ENCODE measurements around the gene ITGB8. TPM values are rescaled to one million over a fixed set of nuclear protein-coding genes. Genes with fewer than 3 reads are reported as not detected.
"Not testable (repeated sequence)": the region's sequence is repeated elsewhere in the genome, so short reads cannot be mapped to it uniquely, and the experiment has no call there.

Gene ITGB8
- total RNA-seq, 1 experiment from 2014 or later: 13.9 TPM

GRCh38 chr7:20385126-20385525 is 54.4 kb downstream of the ITGB8 start:
- ATAC-seq (peak; percentile 97), DNase-seq (peak; percentile 85)
- peak overlapping the region; percentile 46 for H3K4me2 ChIP-seq (ENCODE audit: low read length)
- H2AFZ ChIP-seq (ENCODE audit: low read length): no peak overlapping the region
- no peaks in the 10 kb centered on the region for H3K79me2 ChIP-seq (ENCODE audit: low read length)
- no peaks in the 10 kb centered on the region for H3K36me3 ChIP-seq (ENCODE audit: low read depth, low read length)
- H3K27ac ChIP-seq (ENCODE audit: low read length): peak overlapping the region; percentile 17; the same call in 1 of the 2 replicates
- H3K9me3 ChIP-seq (ENCODE audit: low read length): no peaks in the 10 kb centered on the region
- BruUV-seq (replicated peaks): no TSS peak
- H3K27me3 ChIP-seq (ENCODE audit: low read length): no peaks in the 10 kb centered on the region
- ChIA-PET POLR2A (ENCODE audit: unreplicated experiment) (no interaction called here), CTCF (interaction anchor here (1.0 kb wide), 1 partner anchor 9 kb away, joined by 3 read pairs; no protein-coding TSS in a partner anchor)
- no peaks in the 10 kb centered on the region for H4K20me1 ChIP-seq (ENCODE audit: low read length)
- no peaks in the 10 kb centered on the region for H3K9me2 ChIP-seq (replicated peaks; ENCODE audit: low read length)
- H3K4me3 ChIP-seq (ENCODE audit: low read length): no peak overlapping the region
- intact Hi-C loops (cut with micrococcal nuclease): no loop called here
- TF ChIP-seq, protein P1, sequence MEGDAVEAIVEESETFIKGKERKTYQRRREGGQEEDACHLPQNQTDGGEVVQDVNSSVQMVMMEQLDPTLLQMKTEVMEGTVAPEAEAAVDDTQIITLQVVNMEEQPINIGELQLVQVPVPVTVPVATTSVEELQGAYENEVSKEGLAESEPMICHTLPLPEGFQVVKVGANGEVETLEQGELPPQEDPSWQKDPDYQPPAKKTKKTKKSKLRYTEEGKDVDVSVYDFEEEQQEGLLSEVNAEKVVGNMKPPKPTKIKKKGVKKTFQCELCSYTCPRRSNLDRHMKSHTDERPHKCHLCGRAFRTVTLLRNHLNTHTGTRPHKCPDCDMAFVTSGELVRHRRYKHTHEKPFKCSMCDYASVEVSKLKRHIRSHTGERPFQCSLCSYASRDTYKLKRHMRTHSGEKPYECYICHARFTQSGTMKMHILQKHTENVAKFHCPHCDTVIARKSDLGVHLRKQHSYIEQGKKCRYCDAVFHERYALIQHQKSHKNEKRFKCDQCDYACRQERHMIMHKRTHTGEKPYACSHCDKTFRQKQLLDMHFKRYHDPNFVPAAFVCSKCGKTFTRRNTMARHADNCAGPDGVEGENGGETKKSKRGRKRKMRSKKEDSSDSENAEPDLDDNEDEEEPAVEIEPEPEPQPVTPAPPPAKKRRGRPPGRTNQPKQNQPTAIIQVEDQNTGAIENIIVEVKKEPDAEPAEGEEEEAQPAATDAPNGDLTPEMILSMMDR (conservative IDR thresholded peaks at IDR 0.05; ENCODE audit: low read depth, low read length): no peak
- TF ChIP-seq EZH2 (IDR thresholded peaks at IDR 0.05; ENCODE audit: low read length, unreplicated experiment): no peak
- no peak for TF ChIP-seq EZH2phosphoT487 (IDR thresholded peaks at IDR 0.05; ENCODE audit: borderline replicate concordance, low read length)
- H3F3A ChIP-seq (ENCODE audit: low read length, unreplicated experiment): no peaks in the 10 kb centered on the region
- peaks cover 27% of the 10 kb centered on the region for H3K4me1 ChIP-seq (ENCODE audit: insufficient read depth, low read length)
- H3K9ac ChIP-seq (ENCODE audit: low read length): no peak overlapping the region

GRCh38 chr7:20388084-20388483 is 57.4 kb downstream of the ITGB8 start:
- Histone ChIP-seq H2AFZ (ENCODE audit: low read length) (no peak overlapping the region), H3K36me3 (ENCODE audit: low read depth, low read length) (no peaks in the 10 kb centered on the region), H3K9me3 (ENCODE audit: low read length) (no peaks in the 10 kb centered on the region), H3K27ac (ENCODE audit: low read length) (no peak overlapping the region), H4K20me1 (ENCODE audit: low read length) (no peaks in the 10 kb centered on the region), H3K4me1 (ENCODE audit: insufficient read depth, low read length) (peaks cover 49% of the 10 kb centered on the region), H3K79me2 (ENCODE audit: low read length) (no peaks in the 10 kb centered on the region), H3K4me3 (ENCODE audit: low read length) (no peak overlapping the region), H3K9me2 (replicated peaks; ENCODE audit: low read length) (no peaks in the 10 kb centered on the region), H3K4me2 (ENCODE audit: low read length) (no peak overlapping the region), H3K27me3 (ENCODE audit: low read length) (no peaks in the 10 kb centered on the region), H3K9ac (ENCODE audit: low read length) (no peak overlapping the region), H3F3A (ENCODE audit: low read length, unreplicated experiment) (no peaks in the 10 kb centered on the region)
- BruUV-seq (replicated peaks): no TSS peak
- intact Hi-C loops (cut with micrococcal nuclease): no loop called here
- no peak for TF ChIP-seq EZH2phosphoT487 (IDR thresholded peaks at IDR 0.05; ENCODE audit: borderline replicate concordance, low read length)
- TF ChIP-seq, protein P1 (conservative IDR thresholded peaks at IDR 0.05; ENCODE audit: low read depth, low read length): no peak
- TF ChIP-seq EZH2 (IDR thresholded peaks at IDR 0.05; ENCODE audit: low read length, unreplicated experiment): no peak
- ATAC-seq (no peak), DNase-seq (no peak)
- ChIA-PET CTCF (no interaction called here), POLR2A (ENCODE audit: unreplicated experiment) (no interaction called here)

DNA sequence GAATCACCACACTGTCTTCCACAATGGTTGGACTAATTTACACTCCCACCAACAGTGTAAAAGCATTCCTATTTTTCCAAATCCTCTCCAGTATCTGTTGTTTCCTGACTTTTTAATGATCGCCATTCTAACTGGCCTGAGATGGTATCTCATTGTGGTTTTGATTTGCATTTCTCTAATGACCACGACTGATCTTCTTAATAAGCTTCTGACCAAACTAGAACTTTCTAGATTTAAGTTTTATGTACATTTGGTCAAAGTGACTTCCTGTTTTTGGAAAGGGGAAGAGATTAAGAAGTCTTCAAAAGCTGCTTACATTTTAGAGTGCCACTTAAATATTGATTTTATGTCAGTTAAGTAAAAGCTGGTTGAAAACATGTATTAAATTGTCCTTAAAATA is 58.5 kb downstream of the ITGB8 start:
- BruUV-seq (replicated peaks); H3K9me2 ChIP-seq (replicated peaks; ENCODE audit: low read length); H3F3A ChIP-seq (ENCODE audit: low read length, unreplicated experiment); H3K27ac ChIP-seq (ENCODE audit: low read length); intact Hi-C loops (cut with micrococcal nuclease); H4K20me1 ChIP-seq (ENCODE audit: low read length); POLR2A ChIA-PET (ENCODE audit: unreplicated experiment); DNase-seq; ATAC-seq; H3K4me3 ChIP-seq (ENCODE audit: low read length); H2AFZ ChIP-seq (ENCODE audit: low read length); H3K36me3 ChIP-seq (ENCODE audit: low read depth, low read length); H3K27me3 ChIP-seq (ENCODE audit: low read length); H3K9ac ChIP-seq (ENCODE audit: low read length); H3K4me2 ChIP-seq (ENCODE audit: low read length); H3K9me3 ChIP-seq (ENCODE audit: low read length); H3K79me2 ChIP-seq (ENCODE audit: low read length); CTCF ChIA-PET: not testable (repeated sequence)
- H3K4me1 ChIP-seq (ENCODE audit: insufficient read depth, low read length): peaks cover 51% of the 10 kb centered on the region
